Measurements from ENCODE around the gene PRUNE2. TPM values are rescaled to one million over a fixed set of nuclear protein-coding genes. Genes with fewer than 3 reads are reported as not detected.

PRUNE2 gene
- total and polyA plus RNA-seq, 4 donors: 1.3 to 4.5 (median 1.6) TPM

- Histone ChIP-seq H3K9me3 (ENCODE audit: control insufficient read depth in 4 of 4, low read length in 3 of 4) (no peaks in the 10 kb centered on the region), H3K4me3 (ENCODE audit: low read depth in 1 of 3, low read length in 3 of 3) (no peak overlapping the region), H3K27ac (ENCODE audit: low read depth in 1 of 2, low read length in 2 of 2) (no peak overlapping the region), H3K4me1 (ENCODE audit: control insufficient read depth in 4 of 4, insufficient read depth in 4 of 4, low read length in 3 of 4) (no peaks in the 10 kb centered on the region), H3K27me3 (ENCODE audit: control insufficient read depth in 4 of 4, insufficient read depth in 4 of 4, low read length in 3 of 4) (no peaks in the 10 kb centered on the region), H3K36me3 (ENCODE audit: control insufficient read depth in 4 of 4, insufficient read depth in 3 of 4, low read depth in 1 of 4, low read length in 3 of 4) (no peaks in the 10 kb centered on the region), H3K9ac (ENCODE audit: low read depth in 1 of 2, low read length in 2 of 2) (no peak overlapping the region)
- TF ChIP-seq RAD21 (IDR thresholded peaks at IDR 0.05): peak; percentile 30 to 44
- TF ChIP-seq, protein P1, sequence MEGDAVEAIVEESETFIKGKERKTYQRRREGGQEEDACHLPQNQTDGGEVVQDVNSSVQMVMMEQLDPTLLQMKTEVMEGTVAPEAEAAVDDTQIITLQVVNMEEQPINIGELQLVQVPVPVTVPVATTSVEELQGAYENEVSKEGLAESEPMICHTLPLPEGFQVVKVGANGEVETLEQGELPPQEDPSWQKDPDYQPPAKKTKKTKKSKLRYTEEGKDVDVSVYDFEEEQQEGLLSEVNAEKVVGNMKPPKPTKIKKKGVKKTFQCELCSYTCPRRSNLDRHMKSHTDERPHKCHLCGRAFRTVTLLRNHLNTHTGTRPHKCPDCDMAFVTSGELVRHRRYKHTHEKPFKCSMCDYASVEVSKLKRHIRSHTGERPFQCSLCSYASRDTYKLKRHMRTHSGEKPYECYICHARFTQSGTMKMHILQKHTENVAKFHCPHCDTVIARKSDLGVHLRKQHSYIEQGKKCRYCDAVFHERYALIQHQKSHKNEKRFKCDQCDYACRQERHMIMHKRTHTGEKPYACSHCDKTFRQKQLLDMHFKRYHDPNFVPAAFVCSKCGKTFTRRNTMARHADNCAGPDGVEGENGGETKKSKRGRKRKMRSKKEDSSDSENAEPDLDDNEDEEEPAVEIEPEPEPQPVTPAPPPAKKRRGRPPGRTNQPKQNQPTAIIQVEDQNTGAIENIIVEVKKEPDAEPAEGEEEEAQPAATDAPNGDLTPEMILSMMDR (IDR thresholded peaks at IDR 0.05; ENCODE audit: low read depth, low read length, missing input control): peak; percentile 24
- no peak for TF ChIP-seq EGR1 (IDR thresholded peaks at IDR 0.05; ENCODE audit: low read depth in 2 of 2)
- 11% methylated on average over 1 of the region's 1 CpG for WGBS
- no peak for DNase-seq (ENCODE audit: low spot score)
These were observed 144.5 kb downstream of the PRUNE2 start for GRCh38 chr9:76761448-76761847.

DNA sequence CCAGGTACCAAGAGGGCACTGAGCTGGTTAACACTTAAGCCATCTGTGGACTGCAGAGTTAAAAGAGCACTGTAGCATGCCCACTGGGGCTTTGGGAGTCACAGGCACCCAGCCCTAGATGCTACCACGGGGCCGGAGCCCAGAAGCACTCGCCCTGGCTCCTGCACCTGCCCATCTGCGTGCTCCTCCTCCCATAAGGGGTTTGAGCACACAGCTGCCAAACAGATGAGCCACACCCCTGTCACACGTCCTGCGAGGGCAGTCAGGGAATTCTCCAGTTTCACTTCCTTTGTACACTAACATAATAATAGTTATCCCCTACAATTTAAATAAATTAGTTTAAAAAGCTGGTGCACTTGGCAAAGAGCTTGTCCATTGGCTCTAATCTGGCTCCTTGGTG, 146.2 kb downstream of the PRUNE2 start:
- no peaks in the 10 kb centered on the region for H3K9me3 ChIP-seq (ENCODE audit: control insufficient read depth in 4 of 4, low read length in 3 of 4)
- 48% methylated on average over 6 of the region's 6 CpGs for WGBS
- no peaks in the 10 kb centered on the region for H3K4me1 ChIP-seq (ENCODE audit: control insufficient read depth in 4 of 4, insufficient read depth in 4 of 4, low read length in 3 of 4)
- DNase-seq (ENCODE audit: low spot score): no peak
- H3K27me3 ChIP-seq (ENCODE audit: control insufficient read depth in 4 of 4, insufficient read depth in 4 of 4, low read length in 3 of 4): no peaks in the 10 kb centered on the region
- no peak overlapping the region for H3K27ac ChIP-seq (ENCODE audit: low read depth in 1 of 2, low read length in 2 of 2)
- no peak for TF ChIP-seq NR2F2 (IDR thresholded peaks at IDR 0.05)
- TF ChIP-seq, protein P2, sequence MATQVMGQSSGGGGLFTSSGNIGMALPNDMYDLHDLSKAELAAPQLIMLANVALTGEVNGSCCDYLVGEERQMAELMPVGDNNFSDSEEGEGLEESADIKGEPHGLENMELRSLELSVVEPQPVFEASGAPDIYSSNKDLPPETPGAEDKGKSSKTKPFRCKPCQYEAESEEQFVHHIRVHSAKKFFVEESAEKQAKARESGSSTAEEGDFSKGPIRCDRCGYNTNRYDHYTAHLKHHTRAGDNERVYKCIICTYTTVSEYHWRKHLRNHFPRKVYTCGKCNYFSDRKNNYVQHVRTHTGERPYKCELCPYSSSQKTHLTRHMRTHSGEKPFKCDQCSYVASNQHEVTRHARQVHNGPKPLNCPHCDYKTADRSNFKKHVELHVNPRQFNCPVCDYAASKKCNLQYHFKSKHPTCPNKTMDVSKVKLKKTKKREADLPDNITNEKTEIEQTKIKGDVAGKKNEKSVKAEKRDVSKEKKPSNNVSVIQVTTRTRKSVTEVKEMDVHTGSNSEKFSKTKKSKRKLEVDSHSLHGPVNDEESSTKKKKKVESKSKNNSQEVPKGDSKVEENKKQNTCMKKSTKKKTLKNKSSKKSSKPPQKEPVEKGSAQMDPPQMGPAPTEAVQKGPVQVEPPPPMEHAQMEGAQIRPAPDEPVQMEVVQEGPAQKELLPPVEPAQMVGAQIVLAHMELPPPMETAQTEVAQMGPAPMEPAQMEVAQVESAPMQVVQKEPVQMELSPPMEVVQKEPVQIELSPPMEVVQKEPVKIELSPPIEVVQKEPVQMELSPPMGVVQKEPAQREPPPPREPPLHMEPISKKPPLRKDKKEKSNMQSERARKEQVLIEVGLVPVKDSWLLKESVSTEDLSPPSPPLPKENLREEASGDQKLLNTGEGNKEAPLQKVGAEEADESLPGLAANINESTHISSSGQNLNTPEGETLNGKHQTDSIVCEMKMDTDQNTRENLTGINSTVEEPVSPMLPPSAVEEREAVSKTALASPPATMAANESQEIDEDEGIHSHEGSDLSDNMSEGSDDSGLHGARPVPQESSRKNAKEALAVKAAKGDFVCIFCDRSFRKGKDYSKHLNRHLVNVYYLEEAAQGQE (IDR thresholded peaks at IDR 0.05): no peak
- no peak for TF ChIP-seq FOXA2 (IDR thresholded peaks at IDR 0.05)
- no peak for TF ChIP-seq HNF4G (IDR thresholded peaks at IDR 0.05)
- TF ChIP-seq TAF1 (conservative IDR thresholded peaks at IDR 0.05): no peak
- no peak for TF ChIP-seq ZBTB33 (IDR thresholded peaks at IDR 0.05)
- TF ChIP-seq HNF4A (conservative IDR thresholded peaks at IDR 0.05): no peak
- TF ChIP-seq YY1 (IDR thresholded peaks at IDR 0.05): no peak
- TF ChIP-seq EGR1 (IDR thresholded peaks at IDR 0.05; ENCODE audit: low read depth in 2 of 2): no peak
- TF ChIP-seq, protein P1 (IDR thresholded peaks at IDR 0.05; ENCODE audit: low read depth, low read length, missing input control): no peak
- no peak for TF ChIP-seq JUND (IDR thresholded peaks at IDR 0.05)
- TF ChIP-seq, protein P3, sequence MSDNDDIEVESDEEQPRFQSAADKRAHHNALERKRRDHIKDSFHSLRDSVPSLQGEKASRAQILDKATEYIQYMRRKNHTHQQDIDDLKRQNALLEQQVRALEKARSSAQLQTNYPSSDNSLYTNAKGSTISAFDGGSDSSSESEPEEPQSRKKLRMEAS (IDR thresholded peaks at IDR 0.05): no peak
- no peak for TF ChIP-seq GABPA (IDR thresholded peaks at IDR 0.05 in 1 of 2, conservative IDR thresholded peaks at IDR 0.05 in 1 of 2)
- H3K36me3 ChIP-seq (ENCODE audit: control insufficient read depth in 4 of 4, insufficient read depth in 3 of 4, low read depth in 1 of 4, low read length in 3 of 4): no peaks in the 10 kb centered on the region
- no peak overlapping the region for H3K4me3 ChIP-seq (ENCODE audit: low read depth in 1 of 3, low read length in 3 of 3)
- H3K9ac ChIP-seq (ENCODE audit: low read depth in 1 of 2, low read length in 2 of 2): no peak overlapping the region
